Tibial nerve (tissue), 3 donors: ENCODE data around the gene DDX10.

Experiments
- POLR2A ChIP-seq, 2 donors: fragments of 450-650 bp; IDR thresholded peaks; one replicate each; pipeline ENCODE4 v1.6.1; 2017; ENCODE audit warnings: antibody characterized with exemption in 2 of 2, mild to moderate bottlenecking in 2 of 2, moderate library complexity in 2 of 2
- TF ChIP-seq, protein P1 (sequence below), 5 experiments: fragments of 200-600 bp in 3 of 5; fragments of 450-650 bp in 2 of 5; sonication (generic) in 3 of 5; IDR thresholded peaks; one replicate each; pipeline ENCODE4 v1.5.1; 2016 to 2019; ENCODE audit warnings: antibody characterized with exemption in 5 of 5, mild to moderate bottlenecking in 3 of 5, moderate library complexity in 2 of 5

DNA sequence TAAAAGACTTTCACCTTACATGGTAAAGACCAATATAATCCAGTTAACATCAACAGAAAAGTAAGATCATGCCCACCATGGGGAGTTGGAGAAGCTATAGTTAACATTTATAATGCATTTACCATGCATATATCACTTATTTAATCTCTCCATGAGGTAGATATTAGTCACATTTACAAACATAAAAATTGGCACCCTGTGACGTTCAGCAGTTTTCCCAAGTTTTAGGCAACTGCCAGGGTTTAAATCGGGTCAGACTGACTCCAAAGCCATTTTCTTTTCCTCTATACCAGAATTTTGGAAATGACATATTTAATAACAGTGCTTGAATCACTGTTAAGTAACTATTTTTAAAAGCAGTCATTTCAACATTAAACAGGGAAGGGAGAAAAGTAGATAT is 266.3 kb downstream of the DDX10 start:
- TF ChIP-seq, protein P1, sequence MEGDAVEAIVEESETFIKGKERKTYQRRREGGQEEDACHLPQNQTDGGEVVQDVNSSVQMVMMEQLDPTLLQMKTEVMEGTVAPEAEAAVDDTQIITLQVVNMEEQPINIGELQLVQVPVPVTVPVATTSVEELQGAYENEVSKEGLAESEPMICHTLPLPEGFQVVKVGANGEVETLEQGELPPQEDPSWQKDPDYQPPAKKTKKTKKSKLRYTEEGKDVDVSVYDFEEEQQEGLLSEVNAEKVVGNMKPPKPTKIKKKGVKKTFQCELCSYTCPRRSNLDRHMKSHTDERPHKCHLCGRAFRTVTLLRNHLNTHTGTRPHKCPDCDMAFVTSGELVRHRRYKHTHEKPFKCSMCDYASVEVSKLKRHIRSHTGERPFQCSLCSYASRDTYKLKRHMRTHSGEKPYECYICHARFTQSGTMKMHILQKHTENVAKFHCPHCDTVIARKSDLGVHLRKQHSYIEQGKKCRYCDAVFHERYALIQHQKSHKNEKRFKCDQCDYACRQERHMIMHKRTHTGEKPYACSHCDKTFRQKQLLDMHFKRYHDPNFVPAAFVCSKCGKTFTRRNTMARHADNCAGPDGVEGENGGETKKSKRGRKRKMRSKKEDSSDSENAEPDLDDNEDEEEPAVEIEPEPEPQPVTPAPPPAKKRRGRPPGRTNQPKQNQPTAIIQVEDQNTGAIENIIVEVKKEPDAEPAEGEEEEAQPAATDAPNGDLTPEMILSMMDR (IDR thresholded peaks at IDR 0.05): no peak
- TF ChIP-seq POLR2A (IDR thresholded peaks at IDR 0.05): no peak
